ENCODE data around the gene TMF1.

Gene TMF1

DNA sequence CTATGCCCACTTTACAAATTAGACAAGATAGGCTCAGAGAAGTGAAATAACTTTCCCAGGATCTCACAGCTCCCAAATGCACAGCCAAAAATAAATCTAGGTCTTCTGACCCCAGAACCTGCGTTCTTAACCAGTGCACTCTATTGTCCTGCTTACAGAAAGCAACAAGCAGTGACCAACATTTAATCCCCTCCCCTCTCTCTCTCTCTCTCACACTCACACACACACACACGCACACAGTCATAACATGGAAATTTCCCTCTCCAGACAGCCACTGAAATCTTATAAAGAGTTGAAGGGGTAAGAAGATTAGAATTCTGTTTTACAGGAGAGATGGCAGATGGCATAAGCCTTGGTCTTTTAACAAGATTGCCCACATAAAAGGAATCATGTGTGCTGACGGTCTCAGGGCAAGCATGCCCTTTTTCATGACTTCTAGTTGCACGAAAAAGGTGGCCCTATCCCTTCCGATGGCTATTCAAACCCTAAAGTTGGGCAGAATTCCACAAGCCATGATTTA, 68.1 kb downstream of the TMF1 start:
- no peak for DNase-seq (ENCODE audit: low read depth)

DNA sequence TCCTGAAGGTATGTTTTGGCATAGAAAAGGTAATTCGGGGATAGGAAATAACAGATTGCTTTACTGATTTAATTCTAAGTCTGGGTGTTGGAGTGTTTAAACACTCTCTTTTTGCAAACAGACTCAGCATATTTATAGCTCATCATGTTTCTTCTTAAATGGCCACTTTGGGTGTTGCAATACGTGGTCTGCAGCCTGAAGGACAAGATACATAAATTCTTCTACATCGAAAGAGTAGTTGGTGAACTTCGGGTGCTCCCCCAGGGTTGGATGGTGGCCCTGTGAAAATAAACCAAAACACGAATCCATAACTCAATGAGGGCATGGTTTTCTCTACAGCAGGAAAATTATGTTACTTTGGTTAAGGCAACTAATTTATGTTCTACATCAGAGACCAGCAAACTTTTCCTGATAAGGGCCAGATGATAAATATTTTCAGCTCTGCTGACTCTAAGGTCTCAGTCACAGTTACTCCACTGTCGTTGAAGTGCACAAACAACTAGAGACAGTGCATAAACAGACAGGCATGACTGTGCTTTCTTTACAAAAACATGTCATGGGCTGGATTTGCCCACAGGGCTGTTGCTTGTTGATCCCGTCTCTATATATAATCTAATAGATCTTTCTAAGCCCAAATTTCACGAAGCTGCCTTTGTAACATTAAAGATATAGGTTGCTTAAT, 74.5 kb downstream of the TMF1 start:
- no peak for DNase-seq (ENCODE audit: low read depth)

DNA sequence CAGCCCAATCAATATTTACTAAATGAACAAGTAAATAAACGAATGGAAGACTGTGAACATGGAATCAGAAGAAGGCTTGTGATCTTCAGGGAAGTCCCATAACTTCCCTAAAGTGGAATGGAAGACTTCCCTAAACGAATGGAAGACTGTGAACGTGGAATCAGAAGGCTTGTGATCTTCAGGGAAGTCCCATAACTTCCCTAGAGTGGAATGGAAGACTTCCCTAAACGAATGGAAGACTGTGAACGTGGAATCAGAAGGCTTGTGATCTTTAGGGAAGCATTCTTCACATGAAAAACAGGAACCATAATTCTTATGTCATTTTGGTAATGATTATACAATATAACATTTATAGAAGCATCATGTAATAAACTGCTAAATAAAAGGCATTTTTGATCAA, 77.4 kb downstream of the TMF1 start:
- no peak for DNase-seq (ENCODE audit: low read depth)

DNA sequence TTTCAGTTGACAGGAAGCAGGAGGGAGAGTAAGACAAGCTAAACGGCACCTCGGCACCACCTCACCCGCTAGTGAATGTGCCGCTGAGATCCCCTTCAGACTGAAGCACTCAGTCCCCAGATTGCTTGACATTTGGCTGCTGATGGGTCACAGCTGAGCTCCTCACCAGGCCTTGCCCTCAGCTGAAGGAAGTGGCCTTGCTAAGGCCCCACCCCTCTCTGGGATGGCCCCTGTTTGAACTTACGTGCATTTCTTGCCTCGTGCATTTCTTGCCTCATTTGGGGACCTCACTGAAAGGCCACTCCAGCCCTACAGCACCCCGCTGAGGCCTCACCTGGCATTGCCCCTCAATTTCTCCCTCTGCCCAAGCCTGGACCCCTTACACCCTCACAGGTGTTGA, 78.5 kb downstream of the TMF1 start:
- no peak for DNase-seq (ENCODE audit: low read depth)

DNA sequence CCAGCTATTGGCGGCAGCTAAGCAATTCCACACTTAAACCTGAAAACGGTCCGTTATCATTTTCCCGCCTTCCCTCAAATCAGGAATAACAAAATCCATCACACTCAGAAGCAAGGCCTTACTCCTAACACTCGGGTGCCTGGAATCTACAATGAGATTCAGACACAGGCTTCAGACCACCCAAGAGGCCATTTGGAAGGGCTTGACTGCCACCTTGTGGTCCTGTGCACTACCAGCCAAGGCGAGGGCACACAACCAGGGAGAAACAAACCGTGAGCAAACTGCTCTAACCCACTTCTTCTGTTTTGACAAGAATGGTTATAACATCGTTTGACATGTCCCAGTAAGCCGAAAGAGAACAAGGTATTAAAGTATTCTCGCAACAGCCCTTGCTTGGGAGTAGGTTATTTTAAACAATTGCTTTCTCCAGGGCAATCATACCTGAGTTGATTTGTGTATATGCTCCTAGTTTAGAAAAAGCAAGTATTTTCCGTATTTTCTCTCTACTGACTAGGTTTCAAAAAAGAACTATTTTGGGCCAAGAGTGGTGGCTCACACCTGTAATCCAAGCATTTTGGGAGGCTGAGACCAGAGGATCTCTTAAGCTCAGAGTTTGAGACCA, 79.7 kb downstream of the TMF1 start:
- no peak for DNase-seq (ENCODE audit: low read depth)

All from CMK (cell line).